A204.1 (cell line): ENCODE data around the gene ST8SIA2.

Experiments
- FAIRE-seq: peaks from 2 replicates; lab custom pipeline; 2012; peaks lifted over from hg19 to GRCh38; lab: Jason Lieb, UNC

ST8SIA2 gene, protein sequence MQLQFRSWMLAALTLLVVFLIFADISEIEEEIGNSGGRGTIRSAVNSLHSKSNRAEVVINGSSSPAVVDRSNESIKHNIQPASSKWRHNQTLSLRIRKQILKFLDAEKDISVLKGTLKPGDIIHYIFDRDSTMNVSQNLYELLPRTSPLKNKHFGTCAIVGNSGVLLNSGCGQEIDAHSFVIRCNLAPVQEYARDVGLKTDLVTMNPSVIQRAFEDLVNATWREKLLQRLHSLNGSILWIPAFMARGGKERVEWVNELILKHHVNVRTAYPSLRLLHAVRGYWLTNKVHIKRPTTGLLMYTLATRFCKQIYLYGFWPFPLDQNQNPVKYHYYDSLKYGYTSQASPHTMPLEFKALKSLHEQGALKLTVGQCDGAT

DNA sequence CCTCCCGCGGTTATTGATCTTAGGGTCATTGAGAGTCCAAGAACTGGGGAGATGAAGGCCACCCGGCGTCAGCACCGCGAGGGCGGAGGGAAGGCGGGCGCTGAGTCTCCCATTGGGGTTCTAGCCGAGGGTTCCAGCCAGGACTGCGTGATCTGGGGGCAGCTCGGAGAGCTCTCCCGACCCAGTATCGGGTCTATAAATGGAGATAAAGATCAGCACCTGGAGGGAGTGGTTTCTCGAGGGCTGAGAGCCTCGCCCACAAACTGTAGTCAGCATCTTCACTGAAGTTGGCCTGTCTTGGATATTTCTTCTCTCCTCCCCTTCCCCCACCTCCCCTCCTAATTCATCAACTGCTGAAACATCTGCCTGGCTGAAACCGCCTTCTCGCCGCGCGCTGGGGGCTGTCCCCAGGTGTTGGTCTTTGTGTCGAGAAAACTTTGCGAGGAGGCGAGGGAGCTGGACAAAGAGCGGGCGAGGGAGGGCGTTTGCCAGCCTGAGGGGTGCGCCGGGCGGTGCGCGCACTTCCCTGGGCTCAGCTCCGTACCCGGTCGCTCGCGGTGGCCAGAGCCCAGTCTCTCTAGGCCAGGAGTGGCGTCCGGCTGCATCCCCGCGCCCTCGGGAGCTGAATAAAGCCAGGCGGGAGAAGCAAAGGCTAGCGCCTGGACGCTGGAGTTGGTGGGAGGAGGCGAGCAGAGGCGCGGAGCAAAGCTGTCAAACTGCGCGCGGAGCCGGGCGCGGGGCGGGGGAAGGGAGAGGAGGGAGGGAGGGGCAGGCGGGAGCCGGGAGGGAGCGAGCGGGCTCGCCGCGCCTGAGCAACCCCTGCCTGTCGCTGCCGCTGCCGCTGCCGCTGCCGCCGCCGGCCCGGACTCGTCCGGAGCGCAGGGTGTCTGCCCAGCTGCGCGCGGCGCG is at the start of gene ST8SIA2:
TSS of gene ST8SIA2 (plus strand) at position 811 of the 909 bp plus-strand sequence. CDS start 184 bp downstream, outside the sequence.
- FAIRE-seq = no peak

DNA sequence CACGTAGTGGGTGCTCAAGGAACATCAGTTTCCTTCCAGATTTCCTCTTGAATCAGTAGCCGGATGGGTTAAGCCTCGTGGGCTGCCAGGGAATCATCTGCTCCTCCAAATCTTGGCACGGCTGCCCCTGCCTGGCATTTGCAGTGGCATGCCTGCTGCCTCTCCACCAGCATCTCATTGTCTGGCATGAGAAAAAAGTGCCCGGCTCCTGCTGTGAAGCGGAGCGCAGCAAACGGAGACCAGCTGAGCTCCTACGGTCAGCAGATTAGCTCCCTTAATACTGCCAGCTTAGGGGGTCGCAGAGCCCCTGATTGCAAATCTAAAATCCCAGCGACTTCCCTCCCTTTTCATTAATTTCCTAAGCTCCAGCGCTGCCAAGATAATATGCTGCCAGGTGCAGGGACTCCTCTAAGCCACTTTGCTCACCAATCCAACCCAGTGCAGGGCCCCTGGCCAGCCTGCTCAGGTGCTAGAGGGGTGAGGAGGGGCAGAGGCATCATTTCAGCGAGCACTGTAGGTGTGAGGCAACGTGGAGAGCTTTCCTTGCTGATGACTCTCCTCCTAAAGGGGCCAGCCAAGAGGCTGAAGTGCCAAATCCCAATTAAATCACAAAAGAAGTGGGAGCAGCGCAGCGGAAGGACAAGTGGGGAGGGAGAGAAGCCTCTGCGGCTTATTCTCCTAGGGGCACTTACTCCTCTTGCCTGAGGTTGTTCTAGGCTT is 49.6 kb upstream of the ST8SIA2 start:
- no peak for FAIRE-seq

DNA sequence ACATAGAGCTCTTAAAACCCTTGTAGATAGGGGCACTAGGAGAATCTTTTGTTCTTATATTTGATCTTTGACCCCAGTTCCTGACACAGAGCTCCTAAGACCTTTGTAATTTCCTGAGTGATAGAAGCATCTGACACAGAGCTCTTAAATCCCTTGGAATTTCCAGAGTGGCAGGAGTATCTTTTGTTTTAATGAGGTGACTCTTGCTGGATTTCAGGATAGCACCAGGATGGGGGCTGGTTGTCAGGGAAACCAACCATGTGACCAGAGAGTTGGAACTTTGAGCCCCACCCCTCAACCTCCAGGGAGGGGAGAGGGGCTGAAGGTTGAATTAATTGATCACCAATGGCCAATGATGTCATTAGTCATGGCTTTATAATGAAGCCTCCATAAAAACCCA is 47.6 kb upstream of the ST8SIA2 start:
- no peak for FAIRE-seq

DNA sequence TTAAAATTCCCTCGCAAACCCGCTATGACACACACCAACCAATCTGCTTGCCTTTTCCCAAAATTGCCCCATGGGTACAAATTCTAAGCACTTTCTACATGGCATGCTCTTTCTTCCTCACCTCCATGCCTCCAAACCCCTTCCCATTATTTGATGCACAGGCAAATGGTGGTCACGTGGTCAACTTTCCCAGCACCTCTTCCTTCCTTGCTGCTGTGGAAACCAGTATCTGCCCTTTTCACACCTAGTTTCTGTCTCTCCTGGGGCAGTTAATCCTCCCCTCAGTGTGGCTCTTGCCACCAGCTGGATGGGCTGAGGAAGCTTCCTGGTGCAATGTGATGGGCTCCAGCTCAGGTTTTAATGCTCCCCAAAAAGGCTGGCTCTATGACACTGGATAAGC is 38.4 kb upstream of the ST8SIA2 start:
- no peak for FAIRE-seq

DNA sequence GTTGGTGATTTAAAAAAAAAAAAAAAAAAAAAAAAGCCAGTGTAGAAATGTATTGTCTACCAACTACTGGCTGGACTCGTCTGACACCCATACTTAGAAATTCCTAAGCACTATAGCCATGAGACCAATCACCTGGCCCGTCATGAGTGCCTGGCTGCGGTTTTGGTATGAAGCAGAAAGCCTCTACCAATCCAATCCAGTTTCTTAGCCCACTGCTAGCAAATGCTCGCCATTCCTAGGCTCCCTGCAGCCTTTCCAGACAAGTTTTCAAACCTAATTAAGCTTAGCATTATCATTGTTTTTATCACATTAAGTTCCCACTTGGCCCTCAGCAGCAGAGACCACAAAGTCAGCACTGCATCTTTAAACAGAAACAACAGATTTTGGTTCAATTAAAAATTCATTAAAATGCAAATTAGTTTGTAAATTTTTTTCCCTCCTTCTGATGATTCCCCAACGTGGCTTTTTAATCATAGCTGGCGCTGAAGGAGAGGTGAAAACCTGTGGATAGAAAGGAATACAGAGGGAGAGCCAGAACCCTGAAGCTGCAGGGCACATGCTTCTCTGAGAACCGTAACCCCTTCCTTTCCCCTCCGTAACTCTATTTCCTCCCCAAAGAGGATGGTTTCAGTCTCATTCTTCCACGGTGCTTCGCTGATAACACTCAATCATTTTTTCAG is 32.2 kb upstream of the ST8SIA2 start:
- no peak for FAIRE-seq

DNA sequence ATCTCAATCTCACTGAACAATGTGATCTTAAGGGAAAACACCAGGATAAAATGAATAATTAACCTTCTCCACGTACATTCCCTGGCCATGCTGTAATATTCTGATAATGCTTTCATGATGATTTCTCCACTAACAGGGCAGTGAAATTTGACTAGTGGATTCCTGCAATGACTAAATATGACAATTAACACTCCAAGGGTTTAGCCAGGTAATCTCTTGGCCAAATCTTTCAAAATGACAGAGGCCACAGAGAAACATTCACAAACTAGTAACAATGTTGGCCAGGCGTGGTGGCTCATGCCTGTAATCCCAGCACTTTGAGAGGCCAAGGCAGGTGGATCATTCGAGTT is 31.7 kb upstream of the ST8SIA2 start:
- FAIRE-seq = no peak

DNA sequence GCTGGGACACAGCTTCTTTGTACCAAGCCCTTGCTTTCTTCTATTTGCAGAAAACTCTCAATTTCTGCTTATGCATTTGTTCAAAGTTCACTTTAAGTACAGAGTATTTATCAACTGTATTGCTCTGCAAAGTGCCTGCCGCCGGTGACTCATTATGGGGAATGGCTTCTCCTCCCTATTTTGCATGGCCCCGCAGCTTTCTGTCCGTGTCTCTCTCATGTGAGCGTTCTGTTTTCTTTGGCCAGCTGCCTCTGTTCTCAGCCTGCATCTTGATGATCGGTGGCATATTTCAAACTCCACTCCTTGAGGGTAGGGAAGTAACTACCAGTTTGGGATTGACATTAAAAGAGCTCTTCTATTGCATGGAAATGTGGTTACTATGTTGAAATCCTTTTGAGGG is 28.6 kb upstream of the ST8SIA2 start:
- FAIRE-seq = no peak

DNA sequence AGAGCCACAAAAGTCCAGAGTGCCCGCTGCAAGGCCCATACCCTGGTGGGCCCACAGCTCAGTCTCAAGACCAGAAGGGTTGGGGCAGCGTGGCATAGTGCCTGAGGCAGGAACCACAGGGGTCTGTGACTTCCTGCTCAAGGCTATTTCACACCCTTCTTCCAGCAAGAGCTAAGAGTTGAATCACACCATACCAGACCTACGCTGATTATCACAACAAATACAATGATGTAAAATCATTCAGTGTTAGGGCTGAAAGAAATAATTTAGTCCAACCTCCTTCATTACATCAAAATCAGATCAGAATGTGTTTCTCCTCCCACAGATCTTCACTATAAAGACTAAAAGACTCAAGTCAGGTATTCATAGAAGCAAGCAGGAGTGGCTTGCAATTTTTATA is 27.8 kb upstream of the ST8SIA2 start:
- FAIRE-seq = no peak

DNA sequence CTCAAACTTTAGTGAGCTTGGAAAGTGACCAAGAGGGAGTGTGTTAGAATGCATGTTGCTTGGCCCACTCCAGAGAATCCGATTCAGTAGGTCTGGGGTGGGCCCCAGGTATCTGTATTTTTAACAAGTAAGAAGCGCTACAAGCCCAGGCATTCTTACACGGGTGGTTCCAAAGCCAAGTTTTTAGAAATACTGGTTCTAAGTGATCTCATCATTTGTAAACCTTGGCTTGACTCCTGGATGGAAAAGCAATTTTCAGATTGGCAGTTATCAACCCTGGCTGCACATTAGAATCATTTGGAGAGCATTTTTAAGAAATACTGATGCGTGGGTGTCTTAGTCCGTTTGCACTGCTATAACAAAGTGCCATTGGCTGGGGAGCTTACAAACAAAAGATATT is 27.3 kb upstream of the ST8SIA2 start:
- FAIRE-seq = no peak

DNA sequence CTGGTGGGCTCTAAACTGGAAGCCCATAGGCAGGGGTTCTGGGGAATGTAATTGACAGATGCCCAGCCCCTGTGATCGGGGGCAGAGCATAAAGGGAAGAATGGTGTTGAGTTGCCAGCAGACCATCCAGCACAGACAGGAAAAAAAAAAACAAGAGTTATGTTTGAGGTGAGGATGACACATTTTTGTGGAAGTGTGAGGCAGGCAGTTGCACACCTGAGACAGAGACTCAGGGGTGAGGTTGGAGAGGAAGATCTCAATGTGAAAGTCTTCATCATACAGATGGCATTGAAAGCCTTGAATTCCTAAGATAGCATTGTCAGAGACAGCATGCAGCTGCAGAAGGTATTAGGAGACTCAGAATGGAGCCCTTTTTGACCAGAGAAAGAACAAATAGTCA is 18.6 kb upstream of the ST8SIA2 start:
- FAIRE-seq = no peak

DNA sequence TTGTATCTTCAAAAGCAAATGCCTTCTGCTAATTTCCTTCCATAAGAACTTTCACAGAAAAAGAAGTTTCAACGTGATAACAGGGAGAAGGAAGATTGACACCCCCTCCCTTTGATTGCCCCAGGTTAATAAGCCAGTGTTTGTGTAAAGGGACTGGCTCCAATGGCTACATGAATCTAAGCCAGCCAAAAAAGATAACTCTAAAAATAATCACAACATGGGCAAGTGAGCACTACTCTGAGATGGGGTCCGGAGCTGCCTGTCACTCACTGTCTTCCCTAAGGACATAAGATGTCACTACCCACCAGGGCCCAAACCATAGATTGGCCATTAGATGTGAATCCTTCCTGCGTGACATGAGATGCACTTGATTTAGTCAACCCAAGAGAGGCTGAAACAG is 17.6 kb upstream of the ST8SIA2 start:
- FAIRE-seq = no peak

DNA sequence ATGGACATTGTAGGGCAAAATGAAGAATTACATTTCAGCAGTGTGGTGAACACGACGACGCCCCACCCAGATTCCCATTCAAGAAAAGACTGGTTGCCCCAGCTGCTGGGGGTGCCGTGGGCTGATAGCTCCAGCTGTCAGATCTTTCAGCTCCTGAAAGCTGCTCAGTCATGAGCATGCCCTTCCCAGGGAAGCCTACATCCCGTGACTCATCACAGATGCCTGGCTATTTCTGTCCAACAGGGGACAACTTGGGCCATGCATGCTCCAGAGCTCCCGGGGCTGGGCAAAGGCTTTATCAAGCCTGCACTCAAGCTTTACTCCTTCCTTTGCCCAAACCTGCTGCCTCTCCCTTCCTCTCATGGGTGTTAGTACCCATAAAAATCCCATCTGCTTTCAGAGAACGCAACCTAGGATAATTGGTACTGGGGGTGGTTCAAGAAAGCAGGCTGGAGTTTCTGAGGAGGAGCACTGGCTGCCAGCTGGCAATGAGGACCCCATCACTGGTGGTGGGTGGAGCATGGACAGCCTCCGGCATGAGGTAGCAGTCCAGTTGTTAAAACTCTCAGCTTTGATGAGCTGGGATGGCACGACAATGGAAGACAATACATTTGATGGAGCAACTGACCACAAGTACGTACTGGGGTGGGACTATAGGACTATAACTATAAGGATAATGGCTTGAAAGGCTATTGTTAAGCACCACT is 16.4 kb upstream of the ST8SIA2 start:
- FAIRE-seq = no peak

DNA sequence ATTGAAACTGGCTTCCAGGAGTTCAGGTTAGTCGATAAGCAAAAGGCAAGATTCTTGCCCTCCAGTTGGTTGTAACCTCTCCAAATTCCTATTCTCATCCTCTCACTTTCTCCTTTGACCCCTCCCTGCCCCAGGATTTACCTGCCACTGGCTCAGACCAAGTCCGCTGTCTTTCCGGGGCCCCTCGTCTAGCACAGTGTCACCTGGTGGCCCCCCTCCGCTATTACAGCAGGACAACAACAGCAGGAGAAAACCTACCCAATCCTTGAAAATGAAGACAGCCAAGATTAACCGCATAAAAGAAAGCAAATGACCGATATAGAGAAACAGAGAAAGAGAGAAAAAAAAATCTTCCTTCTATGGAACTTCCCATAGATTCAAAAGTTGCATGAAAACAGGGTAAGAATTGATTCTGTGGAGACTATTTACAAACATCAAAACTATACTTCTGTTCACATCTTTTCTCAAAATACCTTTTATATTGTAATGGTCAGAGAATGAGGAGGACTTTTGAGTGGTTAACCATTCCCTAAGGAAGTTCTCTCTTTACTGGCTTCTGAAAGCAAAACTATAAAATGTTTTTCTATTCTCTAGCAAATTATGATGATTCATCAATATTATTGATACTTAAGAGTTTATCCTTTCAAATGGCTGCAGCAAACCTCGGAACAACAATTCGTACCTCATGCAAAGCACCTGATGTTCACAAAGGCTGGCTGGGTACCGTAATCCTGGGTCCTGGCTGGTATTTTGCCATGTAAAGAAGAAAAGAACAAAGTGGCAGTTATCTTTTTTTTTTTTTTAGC is 10.0 kb upstream of the ST8SIA2 start:
- FAIRE-seq = no peak

DNA sequence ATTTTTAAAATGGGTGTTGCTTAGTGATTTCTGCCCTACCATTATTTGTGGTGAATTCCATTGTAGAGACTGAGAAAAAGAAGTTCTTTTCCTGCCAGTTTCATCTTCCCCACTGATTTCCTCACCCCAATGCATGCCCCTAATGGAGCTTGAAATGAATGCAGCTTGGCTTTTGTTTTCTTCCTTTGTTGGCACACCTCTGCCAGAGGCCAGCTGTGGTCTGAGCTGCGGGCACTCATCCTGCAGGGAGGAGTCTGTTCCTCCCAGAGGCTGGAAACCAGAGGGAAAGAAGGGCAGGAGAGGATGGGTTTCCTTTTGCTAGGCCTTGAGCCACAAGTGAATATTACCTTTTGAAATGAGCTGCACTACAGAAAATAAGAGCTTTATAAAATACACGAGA is 9.3 kb upstream of the ST8SIA2 start:
- FAIRE-seq = no peak

DNA sequence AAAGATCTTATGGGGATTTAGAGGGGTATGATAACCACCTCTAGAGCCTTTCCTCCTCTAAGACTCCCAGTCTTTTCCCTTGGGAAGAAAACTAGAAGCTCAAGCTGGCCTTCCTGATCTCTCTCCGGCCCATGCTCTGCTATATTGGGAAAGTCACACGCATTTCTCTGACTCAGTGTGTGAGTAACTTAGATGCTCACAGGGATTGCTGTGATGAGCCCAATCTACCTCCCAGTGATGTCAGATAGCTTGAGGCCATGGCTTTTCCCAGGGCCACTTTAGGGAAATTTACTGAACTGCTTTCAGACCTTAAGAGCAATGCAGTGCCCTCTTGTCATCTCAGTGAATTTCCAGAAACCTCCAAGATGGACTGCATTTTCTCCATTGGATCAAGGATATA is 8.6 kb upstream of the ST8SIA2 start:
- no peak for FAIRE-seq

DNA sequence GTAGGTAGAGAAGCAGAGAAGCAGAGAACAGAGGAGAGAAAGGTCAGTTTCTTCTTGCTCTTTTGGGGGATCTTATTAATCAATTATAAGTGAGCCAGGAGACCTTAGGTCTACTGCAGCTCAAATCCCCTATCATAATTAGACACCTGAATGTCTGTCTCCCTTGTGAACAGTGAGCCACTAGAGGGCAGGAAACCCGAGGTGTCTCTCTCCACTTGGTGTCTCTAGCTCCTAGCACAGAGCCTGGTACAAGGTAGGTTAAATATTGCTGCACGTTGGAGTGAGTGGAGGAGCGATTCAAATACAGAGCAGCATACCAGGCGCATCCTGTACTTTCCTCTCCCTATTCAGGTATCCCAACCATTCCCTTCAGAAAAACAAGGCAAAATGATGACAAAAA is 2.0 kb upstream of the ST8SIA2 start:
- no peak for FAIRE-seq

DNA sequence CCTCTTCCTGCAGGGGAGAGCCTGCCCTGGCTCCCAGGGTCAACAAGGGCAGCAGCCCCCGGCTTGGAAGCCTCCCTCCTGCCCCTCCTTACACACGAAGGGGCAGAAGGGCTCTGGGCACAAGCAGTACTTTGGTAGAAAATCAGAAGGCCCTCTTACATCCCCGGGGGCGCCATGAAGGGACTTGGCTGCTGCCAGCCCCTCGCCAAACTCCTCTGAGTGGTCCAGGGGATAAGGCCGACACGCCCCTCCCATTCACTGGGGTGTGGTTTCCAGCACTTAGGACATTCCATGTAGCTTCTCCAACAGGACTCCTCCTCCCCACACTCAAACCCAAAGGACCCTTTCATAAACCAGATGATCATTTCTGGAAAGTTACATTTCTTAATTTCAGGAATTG is 1.2 kb upstream of the ST8SIA2 start:
- FAIRE-seq = no peak

DNA sequence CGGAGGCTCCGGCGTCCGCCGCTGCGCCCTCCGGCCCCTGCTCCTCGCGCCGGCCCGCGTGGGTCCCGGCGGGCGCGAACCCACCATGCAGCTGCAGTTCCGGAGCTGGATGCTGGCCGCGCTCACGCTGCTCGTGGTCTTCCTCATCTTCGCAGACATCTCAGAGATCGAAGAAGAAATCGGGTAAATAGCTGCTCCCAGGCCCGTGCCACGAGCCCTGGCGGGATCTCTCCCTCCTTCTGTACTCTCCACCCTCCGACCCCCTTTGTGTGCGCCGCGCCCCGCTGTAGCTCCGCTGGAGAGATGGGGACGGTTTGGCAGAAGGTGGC is 263 bp downstream of the ST8SIA2 start:
- no peak for FAIRE-seq

DNA sequence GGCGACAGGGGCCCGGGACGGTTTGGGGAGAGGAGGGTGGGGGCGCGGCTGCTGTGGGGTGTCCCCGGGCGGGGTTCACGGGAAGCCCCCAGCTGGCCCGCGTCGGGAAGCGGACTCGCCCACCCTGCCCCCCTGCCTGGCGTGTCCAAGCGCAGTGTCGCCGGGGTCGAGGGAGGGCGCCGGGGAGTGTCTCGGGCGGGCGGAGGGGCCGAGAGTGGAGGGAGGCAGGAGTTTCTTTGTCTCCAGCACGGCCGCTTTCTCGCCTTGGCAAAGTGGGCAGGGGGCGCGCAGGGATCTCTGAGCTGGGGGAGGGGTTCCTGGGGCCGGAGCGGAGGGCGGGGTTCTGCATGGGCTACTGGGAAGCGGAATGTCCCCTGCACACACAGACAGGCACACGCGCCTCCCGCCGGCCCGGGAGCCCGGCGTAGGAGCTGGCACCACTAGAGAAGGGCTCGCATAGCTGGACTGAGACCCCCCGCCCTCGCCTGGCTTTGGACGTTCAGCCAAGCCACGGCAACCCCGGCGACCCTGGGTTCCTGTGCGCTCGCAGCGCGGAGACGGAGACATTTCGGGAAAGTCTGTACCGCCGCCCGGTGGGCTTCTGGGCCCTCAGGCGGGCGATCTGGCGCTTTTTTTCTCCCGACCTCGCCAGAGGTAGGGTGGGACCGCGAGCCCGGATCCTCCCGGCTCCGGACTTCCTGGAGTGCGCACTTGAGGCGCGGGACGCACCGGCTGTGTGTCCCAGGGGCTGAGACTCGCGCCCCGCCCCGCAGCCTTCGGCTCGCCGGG is 822 bp downstream of the ST8SIA2 start:
- no peak for FAIRE-seq

DNA sequence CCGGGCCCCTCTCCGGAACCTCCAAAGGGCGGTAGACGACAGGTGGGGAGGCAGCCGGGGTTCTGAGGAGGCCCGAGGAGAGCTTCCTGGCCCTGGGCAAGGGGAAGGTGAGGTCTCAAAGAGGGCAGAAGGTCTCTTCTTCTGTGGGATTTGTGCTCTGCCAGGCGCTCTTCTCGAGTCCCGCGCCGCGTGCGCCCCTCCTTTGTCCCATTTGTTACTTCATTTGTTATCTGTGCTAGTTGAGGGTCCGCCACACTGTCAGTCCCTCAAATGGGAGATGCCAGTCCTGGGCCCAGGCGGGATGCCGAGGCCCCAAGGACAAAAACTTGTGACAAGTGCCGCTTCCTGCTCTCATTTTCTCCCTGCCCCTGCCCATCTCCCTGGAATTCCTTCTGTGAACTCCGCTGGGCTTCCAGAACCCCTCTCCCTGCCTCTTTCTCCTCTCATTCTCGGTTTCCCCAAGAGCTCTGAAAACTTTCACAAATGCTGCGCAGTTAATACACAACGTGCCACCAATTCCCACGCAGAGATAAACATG is 1.5 kb downstream of the ST8SIA2 start:
- FAIRE-seq = no peak
